HCEC 1CT (cell line): Measurements from ENCODE around the gene DIPK2A.

Experiments
- DNase-seq: peaks from one replicate; pipeline ENCODE4 v3.0.0-alpha.2; 2017

DIPK2A gene

GRCh38 chr3:143971359-143972154, at the start of gene DIPK2A:
Gene DIPK2A (plus strand): TSS chr3:143971823. CDS start chr3:143972333, 510 bp downstream.
- peak; percentile 96 for DNase-seq

GRCh38 chr3:143924522-143925285, 46.9 kb upstream of the DIPK2A start:
- no peak for DNase-seq

GRCh38 chr3:143928056-143928455, 43.6 kb upstream of the DIPK2A start:
- DNase-seq, result no peak

GRCh38 chr3:143928541-143929255, 42.9 kb upstream of the DIPK2A start:
- no peak for DNase-seq

GRCh38 chr3:143934791-143935190, 36.8 kb upstream of the DIPK2A start:
- DNase-seq, result no peak

GRCh38 chr3:143935678-143936077, 35.9 kb upstream of the DIPK2A start:
- no peak for DNase-seq

GRCh38 chr3:143950810-143951209, 20.8 kb upstream of the DIPK2A start:
- DNase-seq, result no peak

GRCh38 chr3:143951351-143951971, 20.2 kb upstream of the DIPK2A start:
- peak; percentile 52 for DNase-seq

- no peak for DNase-seq
These were observed 19.0 kb upstream of the DIPK2A start for GRCh38 chr3:143952569-143953072.

GRCh38 chr3:143955113-143955512, 16.5 kb upstream of the DIPK2A start:
- no peak for DNase-seq

GRCh38 chr3:143956838-143957237, 14.8 kb upstream of the DIPK2A start:
- DNase-seq, result no peak

- DNase-seq, result no peak
These were observed 14.2 kb upstream of the DIPK2A start for GRCh38 chr3:143957453-143957852.

GRCh38 chr3:143958966-143959365, 12.7 kb upstream of the DIPK2A start:
- DNase-seq, result no peak

- DNase-seq, result no peak
These were observed 10.3 kb upstream of the DIPK2A start for GRCh38 chr3:143961342-143961741.

GRCh38 chr3:143963946-143964345, 7.7 kb upstream of the DIPK2A start:
- DNase-seq, result peak; percentile 66

GRCh38 chr3:143970773-143971358, 757 bp upstream of the DIPK2A start:
- DNase-seq, result peak; percentile 43

- no peak for DNase-seq
These were observed 507 bp downstream of the DIPK2A start for GRCh38 chr3:143972155-143972504.

- DNase-seq, result peak; percentile 74
These were observed 1.1 kb downstream of the DIPK2A start for GRCh38 chr3:143972505-143973258.

- DNase-seq, result peak; percentile 88
These were observed 1.8 kb downstream of the DIPK2A start for GRCh38 chr3:143973259-143974021.

- DNase-seq, result peak; percentile 57
These were observed 2.9 kb downstream of the DIPK2A start for GRCh38 chr3:143974271-143975238.
